ENCODE data around the gene CLEC4E. TPM values are rescaled to one million over a fixed set of nuclear protein-coding genes. Genes with fewer than 3 reads are reported as not detected.
A peak's percentile ranks its signal among the peaks of the same experiment; 100 is the strongest.
"Not testable (repeated sequence)": the region's sequence is repeated elsewhere in the genome, so short reads cannot be mapped to it uniquely, and the experiment has no call there.

The CLEC4E gene, protein sequence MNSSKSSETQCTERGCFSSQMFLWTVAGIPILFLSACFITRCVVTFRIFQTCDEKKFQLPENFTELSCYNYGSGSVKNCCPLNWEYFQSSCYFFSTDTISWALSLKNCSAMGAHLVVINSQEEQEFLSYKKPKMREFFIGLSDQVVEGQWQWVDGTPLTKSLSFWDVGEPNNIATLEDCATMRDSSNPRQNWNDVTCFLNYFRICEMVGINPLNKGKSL
- 0.79 TPM for total RNA-seq

DNA sequence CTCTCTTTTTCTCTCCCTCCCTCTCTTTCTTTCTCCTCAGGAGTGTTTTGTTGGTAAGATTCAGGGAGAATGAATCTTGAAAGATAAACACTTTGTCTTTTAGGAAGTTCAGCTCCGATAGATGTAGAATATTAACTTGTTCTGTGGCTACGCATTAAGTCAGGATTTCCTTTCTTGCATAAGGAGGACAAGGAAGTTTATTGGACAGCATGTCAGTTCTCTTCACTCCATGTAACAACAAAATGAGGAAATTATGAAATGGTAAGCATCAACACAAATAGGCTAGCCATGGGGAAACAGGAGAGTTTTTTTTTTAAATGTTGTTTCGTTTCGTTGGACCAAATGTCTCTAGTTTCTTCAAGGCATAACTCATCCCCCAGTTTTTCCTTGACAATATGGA is at the start of gene CLEC4E:
CLEC4E (minus strand) TSS at position 75 of the 400 bp plus-strand sequence. CDS start 108 bp downstream, outside the sequence.
- not testable (repeated sequence) for DNase-seq

DNA sequence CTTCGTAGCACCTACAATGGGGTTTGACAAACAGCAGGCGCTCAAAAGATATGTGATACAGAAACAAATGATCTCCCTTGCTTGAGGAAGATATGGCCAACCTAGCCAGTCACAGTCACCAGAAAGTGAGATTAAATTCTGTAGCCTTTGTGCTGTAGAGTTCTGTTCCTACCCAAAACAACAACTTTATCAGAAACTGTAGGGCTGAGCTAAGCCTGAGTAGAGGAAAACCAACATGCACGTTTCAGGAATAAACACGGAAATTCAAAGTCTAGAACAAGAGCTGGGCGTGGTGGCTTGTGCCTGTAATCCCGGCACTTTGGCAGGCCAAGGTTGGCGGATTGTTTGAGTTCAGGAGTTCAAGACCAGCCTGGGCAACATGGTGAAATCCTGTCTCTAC is 49.0 kb upstream of the CLEC4E start:
- no peak for DNase-seq

DNA sequence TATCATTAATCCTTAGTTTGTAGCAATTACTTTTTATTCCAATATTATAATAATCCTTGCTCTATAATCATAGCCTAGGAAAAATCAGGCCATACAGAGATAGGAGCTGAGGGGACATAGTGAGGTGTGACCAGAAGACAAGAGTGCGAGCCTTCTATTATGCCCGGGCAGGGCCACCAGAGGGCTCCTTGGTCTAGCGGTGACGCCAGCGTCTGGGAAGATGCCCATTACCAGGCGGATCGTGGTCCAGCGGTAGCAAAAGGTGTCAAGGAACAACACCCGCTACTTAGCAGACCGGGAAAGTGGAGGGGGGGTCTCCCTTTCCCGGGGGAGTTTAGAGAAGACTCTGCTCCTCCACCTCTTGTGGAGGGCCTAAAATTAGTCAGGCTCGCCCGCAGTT is 43.8 kb upstream of the CLEC4E start:
- DNase-seq = not testable (repeated sequence)

DNA sequence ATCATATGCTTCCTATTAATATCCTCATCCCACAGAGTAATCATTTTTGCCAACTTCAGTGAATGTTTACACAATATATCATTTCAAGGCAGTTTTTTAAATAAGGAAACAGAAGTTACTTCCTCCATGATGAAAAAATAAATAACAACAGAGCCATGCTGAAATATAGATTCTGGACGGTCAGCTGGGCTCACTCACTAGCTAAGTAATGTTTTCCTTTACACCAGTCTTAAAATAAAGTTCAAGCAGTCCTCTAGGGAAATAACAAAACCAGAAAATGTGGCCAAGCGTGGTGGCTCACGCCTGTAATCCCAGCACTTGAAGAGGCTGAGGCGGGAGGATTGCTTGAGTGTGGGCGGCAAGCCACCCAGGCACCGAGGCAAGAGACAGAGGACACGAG is 43.3 kb upstream of the CLEC4E start:
- peak; percentile 47 for DNase-seq

DNA sequence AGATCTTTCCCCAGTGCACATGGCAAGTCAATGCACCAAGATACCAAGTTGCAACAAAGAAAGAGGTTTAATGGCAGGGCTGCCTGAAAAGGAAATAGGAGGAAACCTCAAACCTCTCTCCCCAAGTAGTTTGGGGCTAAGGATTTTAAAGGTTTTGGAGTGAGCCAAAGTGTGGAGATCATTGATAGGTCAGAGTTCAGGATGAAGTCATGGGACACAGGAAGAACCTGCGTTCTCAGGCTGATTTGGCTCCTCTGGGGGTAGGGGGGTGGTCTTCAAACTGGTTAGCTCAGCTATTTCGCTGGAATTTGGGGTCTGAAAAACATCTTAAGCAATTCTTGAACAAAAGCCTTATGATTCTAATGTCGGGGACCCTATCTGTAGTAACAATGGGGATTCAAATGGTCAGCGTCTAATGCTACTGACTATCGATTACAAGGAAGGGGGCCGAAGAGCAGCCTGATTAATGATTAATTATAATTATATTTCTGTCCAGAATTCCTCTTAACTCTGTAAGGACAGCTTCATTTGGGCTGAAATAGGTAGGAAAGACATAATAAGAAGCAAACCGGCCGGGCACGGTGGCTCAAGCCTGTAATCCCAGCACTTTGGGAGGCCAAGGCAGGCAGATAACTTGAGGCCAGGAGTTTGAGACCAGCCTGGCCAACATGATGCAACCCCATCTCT is 40.5 kb upstream of the CLEC4E start:
- no peak for DNase-seq

DNA sequence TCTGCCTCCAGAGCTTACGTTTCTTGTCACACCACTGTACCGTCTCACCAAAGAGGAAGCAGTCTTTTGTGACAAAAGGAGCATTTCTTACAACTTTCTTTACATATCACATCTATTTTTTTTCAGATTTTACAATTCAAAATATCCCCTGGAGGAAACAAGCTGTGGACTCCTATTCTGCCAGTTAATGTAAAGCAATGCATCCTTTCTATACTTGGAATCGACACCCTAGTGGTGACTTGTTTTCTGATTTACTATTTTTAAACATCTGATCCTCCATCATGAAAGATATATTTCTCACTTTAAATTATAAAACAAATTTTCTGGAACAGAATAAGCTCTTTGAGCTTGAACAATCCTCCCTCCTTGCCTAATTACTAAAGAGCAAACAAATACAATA is 37.2 kb upstream of the CLEC4E start:
- no peak for DNase-seq

DNA sequence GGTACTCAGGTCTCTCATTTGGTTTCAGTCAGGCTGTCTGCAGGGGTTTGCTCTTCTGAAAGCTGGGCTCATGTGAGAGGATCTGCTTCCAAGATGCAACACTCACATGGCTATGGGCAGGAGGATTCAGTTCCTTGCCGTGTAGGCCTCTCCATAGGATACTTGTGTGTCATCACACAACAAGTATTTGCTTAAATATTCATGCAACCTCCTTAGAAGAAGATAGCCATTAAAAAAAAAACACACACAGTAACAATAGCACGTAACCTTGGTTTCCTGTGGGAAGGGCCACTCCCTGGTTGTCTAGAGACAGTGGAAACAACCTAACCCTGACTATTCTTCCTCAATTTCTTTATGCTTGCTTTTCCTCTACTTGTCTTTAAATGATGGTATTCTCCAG is 31.8 kb upstream of the CLEC4E start:
- DNase-seq = no peak

DNA sequence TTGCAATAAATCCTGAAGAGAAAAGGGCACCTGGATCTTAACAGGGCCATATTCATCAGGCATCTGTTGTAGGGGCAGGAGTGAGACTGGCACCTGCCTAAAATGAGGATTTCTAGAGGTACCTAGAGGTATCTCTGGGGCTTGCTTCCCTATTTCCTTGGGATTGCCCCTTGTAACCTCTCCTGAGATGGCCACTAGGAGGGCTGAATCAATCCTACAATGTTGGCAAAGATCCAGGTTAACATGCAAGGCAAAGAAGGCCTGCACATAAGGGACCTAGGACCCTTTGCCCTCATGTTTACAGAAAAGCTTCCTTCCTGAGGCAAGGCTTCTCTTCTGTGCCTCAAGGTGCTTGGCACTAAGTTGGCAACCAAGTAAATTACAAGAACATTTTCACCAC is 25.8 kb upstream of the CLEC4E start:
- no peak for DNase-seq

DNA sequence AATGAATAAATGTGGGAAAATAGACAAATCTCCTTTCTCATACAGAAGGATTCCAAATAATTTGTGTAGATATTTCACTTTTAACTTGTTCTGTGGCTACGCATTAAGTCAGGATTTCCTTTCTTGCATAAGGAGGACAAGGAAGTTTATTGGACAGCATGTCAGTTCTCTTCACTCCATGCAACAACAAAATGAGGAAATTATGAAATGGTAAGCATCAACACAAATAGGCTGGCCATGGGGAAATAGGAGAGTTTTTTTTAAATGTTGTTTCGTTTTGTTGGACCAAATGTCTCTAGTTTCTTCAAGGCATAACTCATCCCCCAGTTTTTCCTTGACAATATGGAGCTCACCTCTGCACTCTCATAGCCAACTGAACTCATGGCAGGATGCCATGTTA is 25.3 kb upstream of the CLEC4E start:
- not testable (repeated sequence) for DNase-seq

DNA sequence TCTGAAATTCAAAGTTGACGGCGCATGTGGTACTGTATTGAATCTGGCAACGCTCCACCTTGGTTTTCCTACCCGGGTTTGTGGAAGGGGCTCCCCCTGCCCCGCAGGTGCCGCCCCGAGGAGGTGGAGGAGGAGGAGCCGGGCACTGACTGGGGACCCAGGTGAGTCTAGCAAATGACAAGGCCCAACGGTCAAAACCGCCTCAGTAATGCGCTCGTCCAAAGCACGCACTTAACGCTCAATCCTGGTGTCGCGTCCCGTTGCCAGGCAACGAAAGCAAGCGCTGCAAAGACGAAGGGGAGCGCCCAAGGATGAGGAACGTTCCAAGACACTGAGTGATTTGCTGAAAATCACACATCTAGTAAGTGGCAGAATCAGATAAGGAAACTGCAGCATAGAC is 24.0 kb upstream of the CLEC4E start:
- no peak for DNase-seq

DNA sequence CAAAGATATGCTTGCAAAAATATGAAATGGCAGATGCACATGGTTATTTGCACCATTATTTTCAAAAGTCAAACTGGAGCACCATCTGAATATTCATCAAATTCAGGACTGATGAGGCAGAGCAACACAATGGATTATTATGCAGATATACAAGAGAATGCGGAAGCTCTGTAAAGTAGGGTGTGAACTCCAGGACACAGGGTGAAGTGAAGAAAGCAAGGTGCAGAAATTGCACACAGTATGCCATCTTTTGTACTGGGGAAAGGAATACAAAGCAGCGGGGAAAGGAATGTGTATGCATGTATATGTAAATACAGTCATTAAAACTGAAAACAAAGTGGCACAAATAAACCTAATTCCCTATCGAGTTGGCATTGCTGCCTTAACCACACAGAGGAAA is 22.7 kb upstream of the CLEC4E start:
- DNase-seq = no peak

DNA sequence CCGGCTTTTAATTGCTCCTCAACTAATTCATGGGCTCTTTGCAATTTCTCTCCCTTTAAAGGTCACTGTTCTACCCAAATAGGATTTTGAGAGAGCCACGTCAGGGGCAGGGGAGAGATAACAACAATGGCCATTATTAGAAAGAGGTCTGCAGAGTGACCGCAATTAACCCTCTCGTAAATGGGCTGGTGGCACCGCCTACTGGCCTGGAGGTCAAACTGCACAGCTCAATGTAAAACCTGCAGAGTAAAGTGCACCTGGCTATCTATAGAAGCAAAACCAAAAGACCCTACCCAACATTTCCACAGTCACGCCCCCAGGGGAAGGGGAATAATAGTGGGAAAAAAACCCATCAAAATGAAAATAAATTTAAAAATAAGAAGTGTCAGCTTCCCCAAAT is 21.6 kb upstream of the CLEC4E start:
- no peak for DNase-seq

DNA sequence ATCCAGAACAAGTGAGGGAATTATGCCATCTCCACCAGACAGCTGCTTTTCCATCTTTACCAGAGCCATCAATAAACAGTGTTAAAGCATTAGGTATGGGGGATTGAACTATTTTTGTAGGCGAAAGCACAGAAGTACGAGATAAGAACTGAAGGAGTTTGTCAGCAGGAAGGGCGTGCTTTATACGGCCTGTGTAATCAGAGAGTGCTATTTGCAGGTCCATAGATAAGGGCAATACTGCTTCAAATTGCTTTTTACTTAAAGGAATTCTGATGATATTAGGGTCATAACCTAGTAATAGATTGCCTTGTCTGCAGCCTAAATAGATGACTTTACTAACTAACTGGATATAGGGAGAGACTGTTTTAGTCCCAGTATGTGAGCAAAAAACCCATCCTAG is 20.3 kb upstream of the CLEC4E start:
- no peak for DNase-seq

DNA sequence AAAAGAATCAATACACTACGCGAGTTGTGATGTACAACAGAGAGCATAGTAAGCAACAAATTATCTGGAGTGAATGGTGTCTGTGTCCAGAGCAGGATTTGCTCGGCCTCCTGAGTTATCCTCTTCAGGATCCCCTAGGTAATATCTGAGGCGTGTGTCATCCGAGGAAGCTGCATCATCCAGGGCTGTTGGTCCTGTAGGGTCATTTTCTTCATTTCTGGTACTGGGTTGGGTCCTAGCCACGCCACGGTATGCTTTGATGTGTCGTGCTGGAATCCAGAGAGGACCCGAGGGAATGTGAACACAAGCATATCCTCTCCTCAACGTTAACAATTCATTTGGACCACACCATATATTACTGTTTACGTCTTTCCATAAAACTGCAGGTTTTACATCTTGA is 19.0 kb upstream of the CLEC4E start:
- no peak for DNase-seq

DNA sequence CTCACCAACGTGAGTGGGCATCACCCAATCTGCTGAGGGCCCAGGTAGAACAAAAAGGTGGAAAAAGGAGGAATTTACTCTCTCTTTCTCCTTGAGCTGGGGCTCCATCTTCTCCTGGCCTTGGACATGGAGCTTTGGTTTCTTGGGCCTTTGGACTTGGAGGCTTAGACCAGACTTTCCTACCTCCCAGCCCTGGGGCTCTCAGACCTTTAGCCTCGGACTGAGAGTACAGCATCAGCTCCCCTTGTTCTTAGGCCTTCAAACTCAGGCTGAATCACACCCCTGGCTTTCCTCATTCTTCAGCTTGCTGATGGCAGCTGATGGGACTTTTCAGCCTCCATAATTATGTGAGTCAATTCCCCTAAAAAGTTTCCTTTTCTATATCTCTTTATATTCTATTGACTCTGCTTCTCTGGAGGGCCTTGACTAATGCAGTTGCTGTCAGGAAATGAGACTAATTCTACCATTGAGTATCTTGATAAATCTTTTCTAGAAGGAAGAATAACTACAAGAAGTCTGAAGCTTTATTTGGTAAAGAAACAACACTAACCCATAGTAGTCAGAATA is 15.9 kb upstream of the CLEC4E start:
- DNase-seq = no peak

DNA sequence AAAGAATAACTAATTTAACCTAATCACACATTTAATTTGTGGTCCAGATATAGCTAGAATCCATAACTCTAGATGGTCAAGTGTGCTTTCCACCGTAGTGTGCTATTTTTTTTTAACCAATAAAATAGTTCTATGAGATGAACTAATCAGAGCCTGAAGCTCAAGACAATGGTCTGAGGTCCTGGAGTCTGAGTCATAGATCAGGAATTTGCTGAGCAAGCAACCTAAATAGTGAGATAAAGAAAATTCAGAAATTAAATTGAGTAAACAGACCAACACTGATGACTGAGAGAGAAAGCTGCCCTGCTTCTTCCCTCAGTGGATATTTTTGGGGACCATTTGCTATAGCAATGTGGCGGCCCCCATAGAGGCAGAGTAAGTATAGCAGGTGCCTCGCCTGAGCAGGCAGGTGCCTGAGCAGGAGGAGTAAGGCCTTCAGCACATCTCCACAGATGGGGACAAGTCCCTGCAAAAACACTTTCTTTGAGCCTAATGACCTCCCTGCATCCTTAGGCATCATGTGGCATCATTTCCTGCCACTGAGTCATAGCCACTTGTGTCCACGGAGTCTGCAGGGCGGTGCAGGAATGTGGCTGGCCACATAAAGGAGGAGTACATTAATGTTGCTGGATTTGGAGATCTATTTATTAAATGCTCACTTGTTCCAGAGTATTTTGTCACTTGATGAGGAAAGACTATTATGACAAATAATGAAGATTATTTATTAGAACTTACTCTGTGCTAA is 13.9 kb upstream of the CLEC4E start:
- no peak for DNase-seq

DNA sequence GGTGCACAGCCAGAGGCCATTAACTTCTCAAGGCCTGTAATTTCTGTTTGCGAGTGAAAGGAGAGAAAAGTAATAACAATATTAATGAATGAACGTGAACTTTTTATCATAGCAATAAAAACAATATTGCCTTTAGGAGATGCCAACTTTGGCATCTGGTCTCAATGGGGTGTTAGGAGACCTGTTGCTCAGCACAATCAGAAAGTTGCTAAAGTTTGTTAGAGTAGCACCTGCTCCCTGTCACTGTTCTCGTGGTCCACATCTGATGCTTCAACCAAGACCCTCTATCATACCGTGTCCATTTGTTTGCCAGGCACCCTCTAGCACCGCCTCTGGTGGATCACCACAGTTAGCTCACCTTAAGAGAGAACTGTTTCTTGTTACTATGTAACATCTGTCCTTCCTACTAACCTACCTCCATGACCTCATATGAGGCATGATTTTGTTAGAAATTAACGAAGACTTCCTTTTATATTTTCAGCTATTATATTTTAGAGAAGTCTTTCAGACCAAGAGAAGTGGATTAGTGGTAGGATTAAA is 12.5 kb upstream of the CLEC4E start:
- DNase-seq = no peak

DNA sequence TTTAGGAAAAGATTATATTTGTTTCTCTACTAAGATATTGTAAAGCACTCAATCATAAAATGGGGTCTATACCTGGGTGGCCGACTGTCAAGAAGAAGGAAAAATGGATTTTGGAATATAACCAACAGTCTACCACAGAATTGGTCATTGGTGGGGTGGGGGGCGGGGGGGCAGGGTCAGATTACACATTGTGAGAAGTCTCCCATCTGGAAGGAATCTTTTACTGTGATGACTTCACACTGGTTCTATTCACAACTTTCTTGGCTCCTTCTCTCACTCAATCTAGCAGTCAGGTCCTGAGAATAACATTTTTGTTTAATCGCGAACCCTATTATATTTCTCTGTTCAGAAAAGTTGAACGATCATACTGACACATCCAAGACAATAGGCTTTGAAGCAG is 8.7 kb upstream of the CLEC4E start:
- DNase-seq = no peak

DNA sequence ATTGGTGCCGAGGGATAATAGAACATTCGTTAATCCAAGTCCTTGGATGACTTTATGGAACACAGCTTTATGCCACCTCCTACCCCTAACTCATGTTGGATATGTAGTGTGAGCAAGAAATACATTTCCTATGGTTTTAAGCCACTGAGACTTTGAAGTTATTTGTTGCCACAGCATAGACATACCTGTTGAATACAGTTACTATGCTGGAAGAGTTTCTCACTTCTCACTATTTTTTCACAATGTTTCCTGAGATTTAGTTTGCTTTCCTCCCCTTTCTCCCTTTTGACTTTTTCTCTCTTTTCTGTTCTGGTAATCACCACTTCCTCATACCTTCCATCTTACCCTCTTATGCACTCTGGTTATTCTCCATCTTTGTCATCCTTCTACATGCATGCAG is 7.5 kb upstream of the CLEC4E start:
- DNase-seq = no peak

DNA sequence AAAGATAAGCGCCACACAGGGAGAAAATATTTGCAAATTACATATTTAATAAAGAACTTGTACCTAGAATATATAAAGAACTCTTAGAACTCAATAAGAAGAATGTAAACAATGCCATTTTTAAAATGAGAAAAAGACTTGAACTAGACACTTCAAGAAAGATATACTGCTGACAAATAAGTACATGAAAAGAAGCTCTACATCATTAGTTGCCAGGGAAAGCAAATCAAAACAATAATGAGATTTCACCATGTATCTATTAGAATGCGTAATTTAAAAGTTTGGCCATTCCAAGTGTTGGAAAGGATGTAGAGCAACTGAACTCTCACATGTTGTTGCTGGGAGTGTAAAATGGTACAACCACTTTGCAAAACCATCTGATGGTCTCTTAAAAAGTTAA is 6.9 kb upstream of the CLEC4E start:
- no peak for DNase-seq

DNA sequence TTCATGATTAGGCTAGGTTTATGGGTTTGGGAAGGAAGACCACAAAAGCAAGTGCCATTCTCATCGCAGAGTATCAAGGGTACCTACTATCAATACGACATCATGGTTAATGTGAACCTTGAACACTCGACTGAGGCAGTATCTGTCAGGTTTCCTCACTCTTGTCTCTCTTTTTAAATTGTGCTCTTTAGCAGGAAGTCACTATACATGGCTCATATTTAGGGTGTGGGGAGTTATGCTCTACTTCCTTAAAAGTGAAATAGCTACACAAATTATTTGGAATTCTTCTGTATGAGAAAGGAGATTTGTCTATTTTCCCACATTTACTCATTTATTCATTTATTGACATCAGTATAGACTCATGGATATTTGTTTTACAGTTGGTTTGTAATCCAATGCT is 5.9 kb upstream of the CLEC4E start:
- no peak for DNase-seq

DNA sequence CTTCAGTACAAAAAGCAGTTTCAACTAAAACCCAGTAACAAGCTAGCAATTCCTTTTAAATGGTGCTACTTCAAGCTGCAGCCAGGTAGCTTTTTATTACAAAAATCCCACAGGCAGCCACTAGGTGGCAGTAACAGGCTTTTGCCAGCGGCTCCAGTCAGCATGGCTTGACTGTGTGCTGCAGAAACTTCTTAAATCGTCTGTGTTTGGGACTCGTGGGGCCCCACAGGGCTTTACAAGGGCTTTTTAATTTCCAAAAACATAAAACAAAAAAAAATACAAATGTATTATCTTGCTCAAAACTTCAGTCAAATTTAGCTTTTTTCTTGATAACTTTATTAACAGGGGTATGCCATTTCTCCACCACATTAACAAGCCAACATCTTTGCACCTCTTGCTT is 3.6 kb upstream of the CLEC4E start:
- peak; percentile 2 for DNase-seq

DNA sequence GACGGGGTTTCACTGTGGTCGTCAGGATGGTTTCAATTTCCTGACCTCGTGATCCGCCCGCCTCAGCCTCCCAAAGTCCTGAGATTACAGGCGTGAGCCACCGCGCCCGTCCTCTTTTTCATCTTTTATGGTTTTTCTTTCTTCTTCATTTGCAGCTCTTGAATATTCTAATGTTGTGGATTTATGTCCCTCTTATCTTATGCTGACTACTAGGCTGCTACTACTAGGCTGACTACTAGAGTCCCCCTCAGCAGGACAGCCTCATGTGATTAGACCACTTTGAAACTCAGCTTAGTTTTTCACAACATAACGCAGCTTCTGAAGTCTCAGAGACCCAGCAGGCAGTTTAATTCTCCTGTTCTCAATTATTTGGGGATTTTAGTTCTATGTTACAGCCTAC is 857 bp upstream of the CLEC4E start:
- no peak for DNase-seq

All from skin of body (tissue), 2 donors.